ENCODE measurements around the gene PIGO. TPM values are rescaled to one million over a fixed set of nuclear protein-coding genes. Genes with fewer than 3 reads are reported as not detected.

Gene PIGO
- total RNA-seq, 2 donors from 2014 or later: 15.0 to 16.6 TPM

DNA sequence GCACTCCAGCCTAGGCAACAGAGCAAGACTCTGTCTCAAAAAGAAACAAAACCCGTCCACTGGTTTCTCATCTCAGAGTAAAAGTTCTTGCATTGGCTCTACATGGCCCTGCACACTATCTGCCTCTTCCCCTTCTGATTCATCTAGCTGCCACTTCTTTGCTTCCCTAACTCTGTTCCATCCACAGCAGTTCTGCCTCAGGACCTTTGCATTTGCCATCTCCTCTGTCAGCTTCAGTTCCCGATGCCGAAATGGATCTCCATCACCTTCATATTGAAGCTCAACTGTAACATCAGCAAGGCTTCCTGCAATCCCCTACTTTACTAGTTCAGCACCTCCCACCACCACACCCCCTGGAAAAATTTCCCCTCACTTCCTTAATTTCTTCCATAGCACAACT lies 1.2 kb upstream of the PIGO start:
- Mint-ChIP-seq H3K27ac (peak overlapping the region; percentile 44), H3K4me1 (peaks cover 33% of the 10 kb centered on the region), H3K27me3 (no peaks in the 10 kb centered on the region)

GRCh38 chr9:35091536-35091935 lies 4.9 kb downstream of the PIGO start:
- no peaks in the 10 kb centered on the region for H3K9me3 Mint-ChIP-seq
- ATAC-seq (replicated peaks): no peak
- no peaks in the 10 kb centered on the region for H3K27me3 Mint-ChIP-seq
- peaks cover 47% of the 10 kb centered on the region for H3K36me3 Mint-ChIP-seq (ENCODE audit: low read depth)
- no peak overlapping the region for H3K4me3 Mint-ChIP-seq
- no peak overlapping the region for H3K27ac Mint-ChIP-seq
- peaks cover 11% of the 10 kb centered on the region for H3K4me1 Mint-ChIP-seq

More for the DNA sequence above, 1.2 kb upstream of the PIGO start:
- H3K9me3 Mint-ChIP-seq: no peaks in the 10 kb centered on the region
- no peak for ATAC-seq (replicated peaks)
- peaks cover 52% of the 10 kb centered on the region for H3K36me3 Mint-ChIP-seq (ENCODE audit: low read depth)
- H3K4me3 Mint-ChIP-seq: peak overlapping the region; percentile 84

DNA sequence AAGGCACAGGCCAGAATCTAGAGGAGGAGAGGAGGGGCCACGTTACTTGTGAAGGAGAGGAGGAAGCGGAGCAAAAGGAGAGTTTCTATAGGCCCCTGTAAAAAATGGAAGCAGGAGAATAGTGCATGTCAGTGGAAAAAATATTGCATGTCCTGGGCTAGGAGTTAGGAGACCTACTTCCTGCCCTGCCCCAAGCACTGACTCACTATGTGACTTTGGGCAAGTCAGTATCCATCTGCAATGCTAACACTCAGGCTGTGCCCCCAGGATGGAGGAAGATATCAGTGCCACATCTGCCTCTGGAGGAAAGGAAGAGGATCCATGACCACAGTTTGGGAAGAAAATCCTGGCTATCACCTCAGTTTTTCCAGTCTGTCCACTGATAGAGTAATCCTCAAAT lies 7.0 kb downstream of the PIGO start:
- H3K27ac Mint-ChIP-seq: peak overlapping the region; percentile 67
- H3K4me1 Mint-ChIP-seq: peaks cover 3% of the 10 kb centered on the region
- H3K4me3 Mint-ChIP-seq: no peak overlapping the region
- H3K9me3 Mint-ChIP-seq: no peaks in the 10 kb centered on the region
- H3K27me3 Mint-ChIP-seq: no peaks in the 10 kb centered on the region
- ATAC-seq (replicated peaks): no peak
- H3K36me3 Mint-ChIP-seq (ENCODE audit: low read depth): peaks cover 41% of the 10 kb centered on the region

DNA sequence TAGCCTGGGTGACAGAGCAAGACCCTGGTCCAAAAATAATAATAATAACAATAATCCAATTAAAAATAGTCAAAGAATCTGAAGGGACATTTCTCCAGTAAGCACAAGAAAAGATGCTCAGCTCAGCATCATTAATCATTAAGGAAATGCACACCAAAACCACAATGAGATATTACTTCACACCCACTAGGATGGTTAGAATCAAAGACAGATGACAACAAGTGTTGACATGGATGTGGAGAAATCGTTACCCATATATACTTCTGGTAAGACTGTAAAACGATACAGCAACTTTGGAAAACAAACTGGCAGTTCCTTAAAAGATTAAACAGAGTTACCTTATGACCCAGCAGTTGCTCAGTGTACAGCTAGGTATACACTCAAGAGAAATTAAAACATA lies 11.3 kb downstream of the PIGO start:
- no peak overlapping the region for H3K27ac Mint-ChIP-seq
- H3K36me3 Mint-ChIP-seq (ENCODE audit: low read depth): peaks cover 23% of the 10 kb centered on the region
- H3K9me3 Mint-ChIP-seq: no peaks in the 10 kb centered on the region
- no peak for ATAC-seq (replicated peaks)
- H3K4me3 Mint-ChIP-seq: no peak overlapping the region
- no peaks in the 10 kb centered on the region for H3K27me3 Mint-ChIP-seq
- no peaks in the 10 kb centered on the region for H3K4me1 Mint-ChIP-seq

DNA sequence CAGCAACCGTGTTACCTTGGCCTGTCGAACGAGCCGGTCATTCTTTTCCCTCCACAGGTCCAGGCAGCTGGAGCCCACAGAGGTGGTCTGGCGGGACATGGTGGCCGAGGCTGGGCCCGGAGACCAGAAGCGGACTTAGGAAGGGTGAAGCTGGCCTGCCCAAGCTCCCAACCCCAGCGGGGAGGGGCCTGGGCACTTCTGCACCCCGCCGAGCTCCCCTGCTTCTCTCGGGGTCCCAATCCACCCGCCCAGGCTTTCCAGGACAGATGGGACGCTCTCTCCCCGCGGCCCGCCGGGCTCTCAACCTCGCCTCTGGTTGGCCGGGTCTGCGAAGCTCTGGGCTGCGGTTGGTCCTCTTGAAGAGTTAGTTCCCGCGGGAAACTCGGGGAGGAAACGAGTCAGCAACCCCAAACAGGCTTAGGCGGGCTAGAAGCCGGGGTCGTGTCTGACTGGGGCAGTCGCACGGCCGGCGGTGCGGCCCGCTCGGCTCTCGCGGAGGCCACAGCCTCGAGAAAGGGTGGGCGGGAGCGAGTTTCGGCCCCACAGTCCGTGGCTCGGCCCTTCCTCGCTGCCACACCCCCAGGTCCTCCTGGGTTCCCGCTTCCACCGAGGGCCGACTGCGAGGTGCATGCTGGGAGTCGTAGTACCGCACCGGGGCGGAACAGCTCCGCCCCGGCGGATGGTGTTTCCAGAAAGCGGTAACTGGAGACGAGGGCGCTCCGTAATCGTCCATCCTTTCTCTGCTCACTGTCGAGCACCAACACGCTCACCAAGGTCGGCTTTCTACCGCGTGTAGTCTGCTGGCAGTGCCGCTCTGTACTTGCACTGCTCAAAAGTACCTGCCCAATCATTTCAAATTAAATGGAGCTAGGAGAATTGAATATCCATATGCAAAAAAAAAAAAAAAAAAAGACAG lies 16.7 kb downstream of the PIGO start, which contains the start of gene FANCG:
FANCG (minus strand) TSS at position 517 of the 916 bp plus-strand sequence; CDS start at position 99, 418 bp downstream.
- peak within 1 kb of the TSS; percentile 95 for H3K27ac Mint-ChIP-seq
- H3K9me3 Mint-ChIP-seq: no peaks in the 10 kb centered on the region
- peaks cover 16% of the 10 kb centered on the region for H3K4me1 Mint-ChIP-seq
- peak within 1 kb of the TSS; percentile 99 for H3K4me3 Mint-ChIP-seq
- H3K36me3 Mint-ChIP-seq (ENCODE audit: low read depth): peaks cover 41% of the 10 kb centered on the region
- H3K27me3 Mint-ChIP-seq: no peaks in the 10 kb centered on the region
- peak; percentile 93 for ATAC-seq (replicated peaks)

GRCh38 chr9:35079041-35079425 lies 17.4 kb downstream of the PIGO start:
- H3K9me3 Mint-ChIP-seq: no peaks in the 10 kb centered on the region
- H3K27me3 Mint-ChIP-seq: no peaks in the 10 kb centered on the region
- H3K36me3 Mint-ChIP-seq (ENCODE audit: low read depth): peaks cover 47% of the 10 kb centered on the region
- H3K27ac Mint-ChIP-seq: peak overlapping the region; percentile 95
- H3K4me3 Mint-ChIP-seq: peak overlapping the region; percentile 99
- H3K4me1 Mint-ChIP-seq: peaks cover 23% of the 10 kb centered on the region
- ATAC-seq (replicated peaks): peak; percentile 6

DNA sequence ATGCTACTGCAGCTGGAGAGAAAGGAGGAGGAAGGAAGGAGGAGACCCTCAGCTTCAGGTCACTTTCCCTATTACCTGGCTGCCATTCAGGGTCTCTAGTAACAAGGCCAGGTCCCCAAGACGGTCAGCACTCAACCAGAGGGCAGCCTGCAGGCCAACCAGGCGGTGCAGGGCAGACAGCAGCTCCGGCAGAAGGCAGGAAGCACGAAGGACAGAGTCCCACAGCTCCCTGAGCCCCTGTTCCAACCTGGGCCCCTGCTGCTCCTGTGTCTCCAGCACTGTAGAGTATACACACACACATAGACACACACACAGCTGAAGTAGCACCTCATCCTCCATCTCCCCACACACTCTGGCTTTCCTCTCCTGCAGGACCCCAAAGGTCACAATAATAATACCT lies 18.3 kb downstream of the PIGO start:
- no peak for ATAC-seq (replicated peaks)
- H3K4me1 Mint-ChIP-seq: peaks cover 31% of the 10 kb centered on the region

GRCh38 chr9:35076848-35077247 lies 19.5 kb downstream of the PIGO start:
- Mint-ChIP-seq H3K36me3 (ENCODE audit: low read depth) (peaks cover 66% of the 10 kb centered on the region), H3K27ac (no peak overlapping the region), H3K9me3 (no peaks in the 10 kb centered on the region), H3K27me3 (no peaks in the 10 kb centered on the region), H3K4me3 (peak overlapping the region; percentile 99), H3K4me1 (peaks cover 35% of the 10 kb centered on the region)
- ATAC-seq (replicated peaks): no peak

More for the DNA sequence above, 18.3 kb downstream of the PIGO start:
- H3K27me3 Mint-ChIP-seq: no peaks in the 10 kb centered on the region
- H3K9me3 Mint-ChIP-seq: no peaks in the 10 kb centered on the region
- peaks cover 57% of the 10 kb centered on the region for H3K36me3 Mint-ChIP-seq (ENCODE audit: low read depth)
- H3K4me3 Mint-ChIP-seq: peak overlapping the region; percentile 99
- H3K27ac Mint-ChIP-seq: peak overlapping the region; percentile 95

DNA sequence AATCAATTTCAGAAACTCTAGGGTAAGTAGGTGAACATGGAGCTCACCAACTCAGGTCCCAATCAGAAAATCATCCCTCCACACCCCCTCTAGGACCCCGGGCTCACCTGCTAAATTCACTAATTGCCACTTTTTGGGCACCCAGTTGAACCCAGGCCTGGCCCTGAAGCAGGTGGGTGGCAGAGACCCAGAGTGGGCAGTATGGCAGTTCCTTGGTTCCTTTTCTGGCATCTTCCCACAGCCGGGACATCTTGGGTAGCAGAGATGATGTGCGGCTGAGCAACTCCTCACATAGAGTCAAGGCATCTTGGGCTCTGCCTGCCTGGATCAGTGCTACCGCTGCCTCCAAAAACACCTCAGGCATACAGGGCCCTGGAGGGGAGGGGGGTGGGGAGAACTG lies 21.0 kb downstream of the PIGO start:
- Mint-ChIP-seq H3K27ac (no peak overlapping the region), H3K27me3 (no peaks in the 10 kb centered on the region)

GRCh38 chr9:35074791-35075190 lies 21.6 kb downstream of the PIGO start:
- ATAC-seq (replicated peaks): no peak
- Mint-ChIP-seq H3K27me3 (no peaks in the 10 kb centered on the region), H3K4me1 (peaks cover 46% of the 10 kb centered on the region), H3K27ac (no peak overlapping the region), H3K4me3 (no peak overlapping the region), H3K36me3 (ENCODE audit: low read depth) (peaks cover 87% of the 10 kb centered on the region), H3K9me3 (no peaks in the 10 kb centered on the region)

More for the DNA sequence above, 21.0 kb downstream of the PIGO start:
- peaks cover 41% of the 10 kb centered on the region for H3K4me1 Mint-ChIP-seq
- no peaks in the 10 kb centered on the region for H3K9me3 Mint-ChIP-seq
- H3K36me3 Mint-ChIP-seq (ENCODE audit: low read depth): peaks cover 81% of the 10 kb centered on the region
- H3K4me3 Mint-ChIP-seq: no peak overlapping the region
- no peak for ATAC-seq (replicated peaks)

DNA sequence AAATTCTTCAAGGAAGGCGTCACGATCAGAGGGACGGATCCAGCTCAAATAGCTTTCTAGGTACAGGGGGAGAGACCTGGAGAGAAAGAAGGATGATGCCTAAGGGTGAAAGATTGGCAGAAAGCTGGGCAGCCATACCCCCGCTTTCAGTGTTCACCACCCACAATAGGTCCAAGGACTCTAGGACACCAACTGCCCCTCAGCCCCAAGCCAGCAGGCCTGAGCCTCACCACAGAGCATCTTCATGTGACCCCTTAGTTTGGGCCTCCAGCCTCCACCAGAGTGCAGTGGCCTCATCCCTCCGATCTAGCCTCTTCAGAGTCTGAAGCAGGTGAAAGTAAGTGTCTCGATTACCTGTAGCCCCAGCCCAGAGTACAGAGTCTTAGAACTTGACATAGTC lies 22.2 kb downstream of the PIGO start:
- peaks cover 93% of the 10 kb centered on the region for H3K36me3 Mint-ChIP-seq (ENCODE audit: low read depth)
- no peak for ATAC-seq (replicated peaks)
- no peaks in the 10 kb centered on the region for H3K9me3 Mint-ChIP-seq
- peaks cover 46% of the 10 kb centered on the region for H3K4me1 Mint-ChIP-seq
- H3K4me3 Mint-ChIP-seq: peak overlapping the region; percentile 89
- peak overlapping the region; percentile 95 for H3K27ac Mint-ChIP-seq
- H3K27me3 Mint-ChIP-seq: no peaks in the 10 kb centered on the region

DNA sequence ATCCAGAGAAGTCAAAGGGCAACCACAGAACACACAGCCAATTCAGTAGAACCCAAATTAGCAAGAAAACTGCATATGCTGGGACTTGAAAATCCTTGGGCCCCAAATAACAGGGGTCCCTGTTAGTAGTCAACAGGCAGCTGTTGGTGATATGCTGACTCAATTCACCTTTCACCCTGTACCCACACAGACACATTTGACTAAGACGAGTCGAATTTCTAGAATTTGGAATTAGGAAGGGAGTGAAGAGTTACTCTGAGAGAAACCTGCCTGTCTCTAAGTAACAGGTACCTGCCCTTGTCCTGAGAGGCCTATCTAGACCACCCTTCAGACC lies 23.1 kb downstream of the PIGO start:
- peak overlapping the region; percentile 95 for H3K27ac Mint-ChIP-seq
- peaks cover 51% of the 10 kb centered on the region for H3K4me1 Mint-ChIP-seq

GRCh38 chr9:35072461-35073278 lies 23.7 kb downstream of the PIGO start, which contains the start of gene VCP:
Gene VCP (minus strand): TSS chr9:35072625. CDS start chr9:35072353, 272 bp downstream.
- Mint-ChIP-seq H3K36me3 (ENCODE audit: low read depth) (peaks cover 96% of the 10 kb centered on the region), H3K4me3 (peak within 1 kb of the TSS; percentile 89), H3K9me3 (no peaks in the 10 kb centered on the region), H3K27me3 (no peaks in the 10 kb centered on the region), H3K27ac (peak within 1 kb of the TSS; percentile 97), H3K4me1 (peaks cover 51% of the 10 kb centered on the region)
- peak; percentile 89 for ATAC-seq (replicated peaks)

More for the DNA sequence above, 23.1 kb downstream of the PIGO start:
- H3K4me3 Mint-ChIP-seq: peak overlapping the region; percentile 89
- peak; percentile 30 for ATAC-seq (replicated peaks)
- H3K36me3 Mint-ChIP-seq (ENCODE audit: low read depth): peaks cover 96% of the 10 kb centered on the region
- no peaks in the 10 kb centered on the region for H3K9me3 Mint-ChIP-seq
- H3K27me3 Mint-ChIP-seq: no peaks in the 10 kb centered on the region

GRCh38 chr9:35071814-35072460 lies 24.5 kb downstream of the PIGO start:
- H3K4me3 Mint-ChIP-seq: peak overlapping the region; percentile 89
- peak; percentile 49 for ATAC-seq (replicated peaks)
- peak overlapping the region; percentile 97 for H3K27ac Mint-ChIP-seq
- no peaks in the 10 kb centered on the region for H3K9me3 Mint-ChIP-seq
- peaks cover 52% of the 10 kb centered on the region for H3K4me1 Mint-ChIP-seq
- peaks cover 96% of the 10 kb centered on the region for H3K36me3 Mint-ChIP-seq (ENCODE audit: low read depth)
- no peaks in the 10 kb centered on the region for H3K27me3 Mint-ChIP-seq
